Vagina (tissue), 2 donors: ENCODE measurements around the gene COL23A1. TPM values are rescaled to one million over a fixed set of nuclear protein-coding genes. Genes with fewer than 3 reads are reported as not detected.
"Not testable (repeated sequence)": the region's sequence is repeated elsewhere in the genome, so short reads cannot be mapped to it uniquely, and the experiment has no call there.

ENCODE experiments used
- DNase-seq, 2 donors: peaks; one replicate each; pipeline ENCODE4 v3.0.0-alpha.2; 2017; ENCODE audit errors: extremely low spot score in 2 of 2
- H3K27ac ChIP-seq: fragments of 200-600 bp; sonication (generic); one replicate; pipeline ENCODE4 v1.5.1; 2019
- H3K27me3 ChIP-seq: fragments of 200-600 bp; sonication (generic); one replicate; pipeline ENCODE4 v1.5.1; 2019
- H3K36me3 ChIP-seq, 2 donors: fragments of 200-600 bp; sonication (generic); one replicate each; pipeline ENCODE4 v1.5.1; 2017 to 2019
- H3K4me1 ChIP-seq: fragments of 200-600 bp; sonication (generic); one replicate; pipeline ENCODE4 v1.5.1; 2019
- H3K4me3 ChIP-seq, 2 donors: fragments of 200-600 bp; sonication (generic); 1 replicate in 1 of 2; 2 replicates in 1 of 2; pipeline ENCODE4 v1.5.1; 2016 to 2019
- H3K9me3 ChIP-seq: fragments of 200-600 bp; sonication (generic); one replicate; pipeline ENCODE4 v1.5.1; 2019
- POLR2A ChIP-seq, 2 donors: fragments of 450-650 bp; IDR thresholded peaks; one replicate each; pipeline ENCODE4 v1.6.1; 2017; ENCODE audit warnings: antibody characterized with exemption in 2 of 2, mild to moderate bottlenecking in 2 of 2, moderate library complexity in 2 of 2
- POLR2AphosphoS5 ChIP-seq, 2 donors: sonication (generic); formaldehyde crosslinking; IDR thresholded peaks; one replicate each; pipeline ENCODE4 v1.9.0; 2017; ENCODE audit warnings: antibody characterized with exemption in 2 of 2, mild to moderate bottlenecking in 2 of 2, low read depth in 1 of 2; ENCODE audit not compliant: insufficient read depth in 1 of 2
- intact Hi-C: fragments of 100-400 bp; cut with DNase I; formaldehyde crosslinking; loops from one replicate; pipeline ENCODE4 v1.15.1; 2023
- total RNA-seq: library from RNA; depleted of rRNA; stranded (reverse); fragments of >200 nt; gene quantifications from one replicate; pipeline ENCODE4 v1.2.3, GENCODE V29; 2016
- TF ChIP-seq, protein P1 (sequence below), 3 experiments: fragments of 450-650 bp in 2 of 3; fragments of 200-600 bp in 1 of 3; sonication (generic) in 1 of 3; IDR thresholded peaks; one replicate each; pipeline ENCODE4 v1.5.1; 2017 to 2019; ENCODE audit warnings: antibody characterized with exemption in 3 of 3, mild to moderate bottlenecking in 2 of 3, moderate library complexity in 2 of 3

The COL23A1 gene
- total RNA-seq, 1 donor from 2014 or later: 3.7 TPM

DNA sequence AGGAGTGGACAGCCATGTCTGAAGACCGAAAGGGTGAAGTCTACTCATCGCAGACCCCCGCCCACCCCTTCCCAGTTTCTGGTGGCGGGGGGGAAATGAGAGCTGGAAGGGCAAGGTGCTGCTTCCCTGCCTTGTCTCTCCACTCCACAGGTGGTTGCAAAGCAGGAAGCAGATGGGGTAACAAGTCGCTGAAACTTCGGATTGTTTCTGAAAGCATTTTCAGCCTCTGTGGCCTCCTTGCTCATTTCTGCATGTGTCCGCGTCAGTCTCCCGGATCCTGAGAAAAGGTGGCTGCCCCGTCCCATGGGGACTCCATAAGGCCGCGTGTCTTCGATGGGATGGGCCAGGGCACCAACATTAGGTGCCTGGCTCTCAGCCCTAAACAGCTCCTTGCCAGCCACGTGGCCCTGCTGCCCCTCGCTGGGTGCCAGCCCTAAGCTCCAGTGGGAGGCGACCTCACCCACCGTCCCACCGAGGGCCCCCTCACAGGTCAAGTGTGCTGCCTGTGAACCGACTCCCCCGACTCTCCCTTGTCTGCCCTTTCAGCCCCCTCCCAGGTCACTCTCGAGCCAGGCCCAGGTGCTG is 358.6 kb downstream of the COL23A1 start:
- peak overlapping the region; percentile 97 for H3K27ac ChIP-seq
- intact Hi-C loops: loop anchor here (2.0 kb wide), 1 partner anchor 27 kb away; the partner anchor contains the start of gene HNRNPAB
- peaks cover 0 to 36% of the 10 kb centered on the region in 2 donors for H3K36me3 ChIP-seq
- H3K4me1 ChIP-seq: peaks cover 38% of the 10 kb centered on the region
- DNase-seq: no peak
- peak overlapping the region; percentile 66 to 78 for H3K4me3 ChIP-seq
- no peaks in the 10 kb centered on the region for H3K27me3 ChIP-seq
- H3K9me3 ChIP-seq: no peaks in the 10 kb centered on the region
- TF ChIP-seq POLR2AphosphoS5 (IDR thresholded peaks at IDR 0.05; ENCODE audit: insufficient read depth in 1 of 2, low read depth in 1 of 2) (peak in 1 of 2 donors; percentile 12), POLR2A (IDR thresholded peaks at IDR 0.05) (no peak)

DNA sequence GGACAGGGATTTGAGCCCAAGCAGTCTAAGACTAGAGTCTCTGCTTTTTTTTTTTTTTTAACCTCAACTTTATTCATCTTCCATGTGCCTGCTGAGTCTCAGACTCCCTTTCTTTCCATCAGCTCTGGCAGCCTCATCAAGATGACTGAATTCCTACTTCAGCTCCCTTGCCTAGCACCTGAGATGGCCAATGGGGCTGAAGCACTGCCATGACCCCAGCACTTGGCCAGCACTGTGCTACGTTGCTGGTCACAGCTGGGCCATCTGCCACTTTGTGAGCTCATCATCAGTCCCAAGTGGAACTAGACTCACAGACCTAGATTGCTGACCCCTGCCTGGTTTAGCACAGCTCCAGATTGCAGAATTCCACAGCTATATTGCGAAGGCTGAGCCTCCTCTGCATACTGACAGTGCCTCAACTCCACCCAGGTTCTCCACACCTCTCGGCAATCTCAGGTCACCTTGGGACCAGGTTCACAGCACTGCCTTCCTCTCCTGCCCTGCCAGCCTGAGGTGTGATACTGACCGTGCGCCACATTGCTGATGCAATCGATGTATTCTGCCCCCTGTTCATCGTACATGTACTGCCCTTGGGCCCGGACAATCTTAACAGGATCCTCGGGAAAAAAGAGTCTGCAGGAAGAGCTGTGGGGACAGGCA is 359.2 kb downstream of the COL23A1 start:
- Histone ChIP-seq H3K9me3 (no peaks in the 10 kb centered on the region), H3K36me3 (peaks cover 0 to 42% of the 10 kb centered on the region in 2 donors), H3K4me1 (peaks cover 36% of the 10 kb centered on the region), H3K4me3 (peak overlapping the region; percentile 66 to 78), H3K27ac (peak overlapping the region; percentile 97), H3K27me3 (no peaks in the 10 kb centered on the region)
- TF ChIP-seq POLR2A (IDR thresholded peaks at IDR 0.05): no peak
- intact Hi-C loops: loop anchor here (2.0 kb wide), 1 partner anchor 26 kb away; the partner anchor contains the start of gene HNRNPAB
- DNase-seq: no peak

DNA sequence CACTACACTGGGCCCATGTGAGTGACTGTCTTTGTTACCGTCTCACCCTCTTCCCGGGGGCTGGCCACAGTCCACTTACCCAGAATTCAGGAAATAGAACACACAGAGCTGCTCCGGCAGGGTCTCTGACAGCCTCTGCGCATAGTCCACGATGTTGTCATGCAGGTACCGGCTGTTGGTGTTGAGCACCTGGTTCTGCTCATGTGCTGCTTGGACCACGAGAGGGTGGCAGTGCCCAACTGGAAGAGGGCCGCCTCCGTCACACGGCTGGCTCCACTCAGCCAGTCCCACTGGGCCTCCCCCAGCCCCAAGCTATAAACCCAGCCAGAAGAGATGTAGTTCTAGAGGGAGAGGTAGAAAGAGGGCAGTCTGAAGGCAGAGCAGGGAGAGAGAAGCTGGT is 360.3 kb downstream of the COL23A1 start:
- DNase-seq: no peak
- peaks cover 0 to 50% of the 10 kb centered on the region in 2 donors for H3K36me3 ChIP-seq
- H3K27ac ChIP-seq: no peak overlapping the region
- H3K9me3 ChIP-seq: no peaks in the 10 kb centered on the region
- H3K27me3 ChIP-seq: no peaks in the 10 kb centered on the region
- no peak for TF ChIP-seq POLR2A (IDR thresholded peaks at IDR 0.05)
- no peak for TF ChIP-seq POLR2AphosphoS5 (IDR thresholded peaks at IDR 0.05; ENCODE audit: insufficient read depth in 1 of 2, low read depth in 1 of 2)
- TF ChIP-seq, protein P1, sequence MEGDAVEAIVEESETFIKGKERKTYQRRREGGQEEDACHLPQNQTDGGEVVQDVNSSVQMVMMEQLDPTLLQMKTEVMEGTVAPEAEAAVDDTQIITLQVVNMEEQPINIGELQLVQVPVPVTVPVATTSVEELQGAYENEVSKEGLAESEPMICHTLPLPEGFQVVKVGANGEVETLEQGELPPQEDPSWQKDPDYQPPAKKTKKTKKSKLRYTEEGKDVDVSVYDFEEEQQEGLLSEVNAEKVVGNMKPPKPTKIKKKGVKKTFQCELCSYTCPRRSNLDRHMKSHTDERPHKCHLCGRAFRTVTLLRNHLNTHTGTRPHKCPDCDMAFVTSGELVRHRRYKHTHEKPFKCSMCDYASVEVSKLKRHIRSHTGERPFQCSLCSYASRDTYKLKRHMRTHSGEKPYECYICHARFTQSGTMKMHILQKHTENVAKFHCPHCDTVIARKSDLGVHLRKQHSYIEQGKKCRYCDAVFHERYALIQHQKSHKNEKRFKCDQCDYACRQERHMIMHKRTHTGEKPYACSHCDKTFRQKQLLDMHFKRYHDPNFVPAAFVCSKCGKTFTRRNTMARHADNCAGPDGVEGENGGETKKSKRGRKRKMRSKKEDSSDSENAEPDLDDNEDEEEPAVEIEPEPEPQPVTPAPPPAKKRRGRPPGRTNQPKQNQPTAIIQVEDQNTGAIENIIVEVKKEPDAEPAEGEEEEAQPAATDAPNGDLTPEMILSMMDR (IDR thresholded peaks at IDR 0.05): no peak
- peaks cover 31% of the 10 kb centered on the region for H3K4me1 ChIP-seq
- intact Hi-C loops: loop anchor here (2.0 kb wide), 1 partner anchor 25 kb away; the partner anchor contains the start of gene HNRNPAB
- H3K4me3 ChIP-seq: no peak overlapping the region

DNA sequence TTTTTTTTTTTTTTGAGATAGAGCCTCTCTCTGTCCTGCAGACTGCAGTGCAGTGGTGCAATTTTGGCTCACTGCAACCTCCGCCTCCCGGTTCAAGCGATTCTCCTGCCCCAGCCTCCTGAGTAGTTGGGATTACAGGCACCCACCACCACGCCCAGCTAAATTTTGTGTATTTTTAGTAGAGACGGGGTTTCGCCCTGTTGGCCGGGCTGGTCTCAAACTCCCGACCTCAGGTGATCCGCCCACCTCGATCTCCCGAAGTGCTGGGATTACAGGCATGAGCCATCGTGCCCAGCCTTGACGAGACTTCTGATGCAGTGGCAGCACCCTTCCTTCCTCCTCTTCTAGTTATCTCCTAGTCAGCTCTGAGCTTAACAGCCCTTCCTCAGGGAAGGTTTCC is 361.1 kb downstream of the COL23A1 start:
- H3K27me3 ChIP-seq, H3K9me3 ChIP-seq, intact Hi-C loops, H3K27ac ChIP-seq, DNase-seq, H3K4me3 ChIP-seq: not testable (repeated sequence)
- Histone ChIP-seq H3K36me3 (peaks cover 0 to 50% of the 10 kb centered on the region in 2 donors), H3K4me1 (peaks cover 31% of the 10 kb centered on the region)

DNA sequence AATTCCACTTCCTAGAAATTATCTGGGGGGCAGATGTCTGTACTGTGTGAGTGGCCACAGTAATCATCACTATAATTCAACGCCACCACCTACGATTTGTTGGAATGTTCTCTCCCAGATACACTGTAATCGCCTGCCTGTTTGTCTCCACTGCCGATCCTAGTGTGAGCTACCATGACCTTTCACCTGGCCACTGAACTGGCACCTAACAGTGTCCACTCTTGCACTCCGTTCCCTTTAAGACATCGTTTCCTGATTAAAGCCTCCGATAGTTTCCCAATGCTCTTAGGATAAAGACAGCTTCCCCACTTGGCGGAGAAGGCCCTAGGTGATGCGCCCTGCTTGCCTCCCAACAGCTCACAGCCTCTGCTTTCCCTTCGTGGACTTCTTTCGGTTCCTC is 361.6 kb downstream of the COL23A1 start:
- no peak for TF ChIP-seq POLR2AphosphoS5 (IDR thresholded peaks at IDR 0.05; ENCODE audit: insufficient read depth in 1 of 2, low read depth in 1 of 2)
- TF ChIP-seq POLR2A (IDR thresholded peaks at IDR 0.05): no peak
- TF ChIP-seq, protein P1 (IDR thresholded peaks at IDR 0.05): no peak
- H3K9me3 ChIP-seq: no peaks in the 10 kb centered on the region
- DNase-seq: no peak
- H3K36me3 ChIP-seq: peaks cover 0 to 50% of the 10 kb centered on the region in 2 donors
- no peaks in the 10 kb centered on the region for H3K27me3 ChIP-seq
- H3K27ac ChIP-seq: no peak overlapping the region
- H3K4me1 ChIP-seq: peaks cover 31% of the 10 kb centered on the region
- intact Hi-C loops: no loop called here
- no peak overlapping the region for H3K4me3 ChIP-seq

DNA sequence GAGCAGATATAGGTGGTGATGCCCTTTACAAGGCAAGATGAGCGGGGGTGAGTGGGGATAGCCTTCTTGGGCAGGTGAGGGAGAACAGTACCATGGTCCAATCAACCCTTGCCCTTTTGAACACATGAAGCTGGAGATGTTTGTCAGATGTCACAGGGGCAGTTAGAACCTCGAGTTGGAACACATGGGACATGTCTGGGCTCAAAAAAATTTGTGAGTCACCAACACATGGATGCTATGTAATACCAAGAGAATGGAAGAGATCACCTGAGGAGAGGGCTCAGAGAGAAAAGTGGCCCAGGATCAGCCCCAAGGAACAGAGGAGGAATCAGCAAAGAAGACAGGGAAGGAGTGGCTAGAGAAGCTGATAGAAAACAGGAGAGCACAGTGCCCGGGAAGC is 362.3 kb downstream of the COL23A1 start:
- H3K9me3 ChIP-seq: no peaks in the 10 kb centered on the region
- no peak overlapping the region for H3K27ac ChIP-seq
- H3K4me3 ChIP-seq: no peak overlapping the region
- TF ChIP-seq, protein P1 (IDR thresholded peaks at IDR 0.05): no peak
- no peak for TF ChIP-seq POLR2AphosphoS5 (IDR thresholded peaks at IDR 0.05; ENCODE audit: insufficient read depth in 1 of 2, low read depth in 1 of 2)
- no peak for TF ChIP-seq POLR2A (IDR thresholded peaks at IDR 0.05)
- DNase-seq: no peak
- H3K27me3 ChIP-seq: no peaks in the 10 kb centered on the region
- peaks cover 28% of the 10 kb centered on the region for H3K4me1 ChIP-seq
- intact Hi-C loops: no loop called here
- H3K36me3 ChIP-seq: peaks cover 0 to 50% of the 10 kb centered on the region in 2 donors
